ENCODE results near the gene TRAF5.
A peak's percentile ranks its signal among the peaks of the same experiment; 100 is the strongest.
"Not testable (repeated sequence)": the region's sequence is repeated elsewhere in the genome, so short reads cannot be mapped to it uniquely, and the experiment has no call there.

Gene TRAF5

GRCh38 chr1:211411639-211412038 is 85.0 kb downstream of the TRAF5 start:
- Mint-ChIP-seq H3K4me1 (peaks cover 21% of the 10 kb centered on the region), H3K9me3 (peaks cover 10% of the 10 kb centered on the region in 2 donors), H3K4me3 (no peak overlapping the region), H3K27ac (no peak overlapping the region), H3K27me3 (no peaks in the 10 kb centered on the region)
- ATAC-seq, result no peak
- DNase-seq, result no peak

- Mint-ChIP-seq H3K9me3 (no peaks in the 10 kb centered on the region), H3K27ac (peak overlapping the region in 1 of 2 donors; percentile 24), H3K27me3 (no peaks in the 10 kb centered on the region), H3K4me1 (peaks cover 26% of the 10 kb centered on the region), H3K4me3 (peak overlapping the region; percentile 39 to 44)
- ATAC-seq (no peak), DNase-seq (no peak)
Observed at GRCh38 chr1:211415700-211416099, 89.1 kb downstream of the TRAF5 start.

- H3K27ac Mint-ChIP-seq, result peak overlapping the region in 1 of 2 donors; percentile 24
- peak; percentile 77 for ATAC-seq
- peaks cover 28% of the 10 kb centered on the region for H3K4me1 Mint-ChIP-seq
- not testable (repeated sequence) for H3K9me3 Mint-ChIP-seq, H3K27me3 Mint-ChIP-seq
- peak; percentile 41 to 66 for DNase-seq
- peak overlapping the region; percentile 39 to 44 for H3K4me3 Mint-ChIP-seq
Observed at GRCh38 chr1:211416246-211416627, 89.6 kb downstream of the TRAF5 start.

GRCh38 chr1:211416628-211417323 is 90.1 kb downstream of the TRAF5 start:
- ATAC-seq (peak; percentile 80), DNase-seq (peak; percentile 67 to 70)
- peak overlapping the region in 1 of 2 donors; percentile 84 for H3K27ac Mint-ChIP-seq
- H3K4me1 Mint-ChIP-seq, result peaks cover 28% of the 10 kb centered on the region
- not testable (repeated sequence) for H3K9me3 Mint-ChIP-seq, H3K27me3 Mint-ChIP-seq
- peak overlapping the region; percentile 40 to 70 for H3K4me3 Mint-ChIP-seq

- Mint-ChIP-seq H3K4me1 (peaks cover 28% of the 10 kb centered on the region), H3K4me3 (no peak overlapping the region), H3K27me3 (no peaks in the 10 kb centered on the region), H3K9me3 (no peaks in the 10 kb centered on the region), H3K27ac (peak overlapping the region; percentile 36 to 85)
- ATAC-seq, result peak; percentile 58
- DNase-seq, result peak; percentile 15 to 19
Observed at GRCh38 chr1:211420389-211420788, 93.8 kb downstream of the TRAF5 start.

GRCh38 chr1:211420845-211421454 is 94.3 kb downstream of the TRAF5 start:
- no peaks in the 10 kb centered on the region for H3K27me3 Mint-ChIP-seq
- H3K4me1 Mint-ChIP-seq, result peaks cover 24% of the 10 kb centered on the region
- DNase-seq, result no peak
- H3K9me3 Mint-ChIP-seq, result no peaks in the 10 kb centered on the region
- H3K27ac Mint-ChIP-seq, result peak overlapping the region; percentile 36 to 85
- no peak overlapping the region for H3K4me3 Mint-ChIP-seq
- ATAC-seq, result no peak

- H3K27ac Mint-ChIP-seq, result no peak overlapping the region
- DNase-seq (no peak), ATAC-seq (no peak)
- no peaks in the 10 kb centered on the region for H3K27me3 Mint-ChIP-seq
- peaks cover 12% of the 10 kb centered on the region for H3K4me1 Mint-ChIP-seq
- H3K4me3 Mint-ChIP-seq, result no peak overlapping the region
- no peaks in the 10 kb centered on the region for H3K9me3 Mint-ChIP-seq
Observed at GRCh38 chr1:211424018-211424417, 97.4 kb downstream of the TRAF5 start.
